ENCODE results near the gene NTN3.

The NTN3 gene

DNA sequence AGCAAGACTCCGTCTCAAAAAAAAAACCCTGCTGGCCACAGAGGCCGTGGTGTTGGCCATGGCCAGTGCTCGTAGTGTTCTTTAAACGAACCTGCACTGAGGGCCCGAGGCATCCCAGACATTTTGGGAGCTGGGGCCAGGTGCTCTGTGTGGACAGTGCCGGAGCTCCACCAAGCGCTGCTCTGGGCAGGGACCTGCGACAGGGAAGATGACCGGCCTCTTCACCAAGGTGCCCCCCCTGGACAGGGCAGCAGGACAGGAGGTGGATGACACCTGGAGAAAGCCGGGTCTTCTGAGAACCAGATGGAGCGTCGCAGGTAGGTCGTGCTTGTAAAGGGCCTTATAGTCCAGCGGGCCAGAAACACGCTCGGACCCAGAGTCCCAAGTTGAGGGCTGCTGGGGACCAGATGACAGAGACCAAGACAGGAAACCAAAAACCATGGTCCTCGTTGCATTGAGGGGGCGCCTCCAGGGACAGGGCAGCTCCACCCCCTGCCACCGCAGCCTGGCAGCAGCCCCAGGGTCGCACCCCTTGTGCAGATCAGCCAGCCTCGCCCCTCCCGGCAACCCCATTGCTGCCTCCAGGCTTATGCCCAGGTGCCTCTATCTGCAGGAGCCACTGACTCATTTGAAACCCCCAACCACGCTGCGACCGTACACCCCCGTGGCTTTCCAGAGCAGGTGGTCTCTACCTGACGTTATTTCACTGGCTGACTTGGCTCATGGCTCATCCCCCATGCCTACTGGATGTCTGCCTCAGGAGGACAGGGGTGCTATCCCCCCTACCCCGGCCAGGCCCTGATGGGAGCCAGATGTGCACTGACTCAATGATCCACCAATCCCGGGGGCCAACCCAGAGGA, 4.2 kb upstream of the NTN3 start:
- DNase-seq (ENCODE audit: low spot score) (no peak), FAIRE-seq (peak; percentile 44)

DNA sequence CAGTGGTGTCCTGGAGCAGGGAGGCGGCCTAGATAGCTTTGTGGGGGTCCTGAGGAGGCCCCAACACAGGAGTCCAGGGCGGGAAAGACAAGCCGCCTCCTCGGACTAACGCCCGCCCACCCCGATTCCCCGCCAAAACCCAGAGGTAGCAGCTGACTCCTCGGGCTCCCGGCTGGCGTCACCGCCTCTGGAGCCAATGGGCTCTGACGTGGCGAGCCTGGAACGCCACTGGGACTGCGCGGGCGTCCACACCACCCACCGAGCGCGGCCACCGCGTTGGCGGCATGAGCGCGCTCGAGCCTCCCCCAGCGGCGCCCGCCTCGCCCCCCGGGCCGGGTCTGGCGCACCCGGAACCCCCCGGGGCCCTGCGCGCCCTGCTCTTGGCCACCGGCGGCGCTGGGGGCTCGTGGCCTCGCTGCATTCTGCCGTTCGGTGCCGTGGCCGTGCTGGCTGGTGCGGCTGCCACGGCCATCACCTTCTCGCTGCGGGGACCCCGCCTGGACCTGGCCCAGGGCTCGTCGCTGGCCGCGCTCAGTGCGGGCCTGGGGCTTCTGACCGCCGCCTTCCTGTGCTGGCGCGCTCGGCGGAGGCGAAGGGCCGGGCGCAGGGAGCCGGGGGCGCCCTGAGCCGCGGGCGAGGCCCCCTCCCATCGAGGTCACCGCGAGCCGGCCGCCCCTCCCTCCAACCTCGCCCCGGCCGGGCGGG, 3.4 kb upstream of the NTN3 start:
- FAIRE-seq (no peak), DNase-seq (ENCODE audit: low spot score) (no peak)

DNA sequence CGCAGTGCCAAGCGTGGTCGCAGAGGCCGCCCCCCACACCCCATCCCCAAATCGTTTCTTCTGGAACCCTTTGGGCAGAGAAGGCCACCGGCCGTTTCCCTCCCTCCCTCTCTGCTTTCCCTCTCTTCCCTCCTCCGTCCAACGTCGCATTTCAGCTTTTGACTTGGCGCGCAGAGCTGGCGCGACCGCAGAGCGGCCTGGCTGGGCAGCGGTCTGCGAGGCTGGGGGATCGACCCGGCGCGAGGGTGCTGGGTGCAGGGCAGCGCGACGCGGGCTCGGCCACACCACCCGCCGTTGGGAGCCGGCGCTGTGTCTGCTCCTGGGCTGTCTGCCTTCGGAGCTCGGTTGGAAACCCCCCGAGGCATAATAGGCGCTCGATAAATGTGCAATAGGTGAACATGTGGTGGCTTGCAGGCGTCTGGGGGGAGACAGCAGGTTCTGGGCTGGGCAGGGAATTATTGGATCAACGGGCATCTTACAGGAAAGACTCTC, 2.8 kb upstream of the NTN3 start:
- no peak for DNase-seq (ENCODE audit: low spot score)
- FAIRE-seq, result no peak

DNA sequence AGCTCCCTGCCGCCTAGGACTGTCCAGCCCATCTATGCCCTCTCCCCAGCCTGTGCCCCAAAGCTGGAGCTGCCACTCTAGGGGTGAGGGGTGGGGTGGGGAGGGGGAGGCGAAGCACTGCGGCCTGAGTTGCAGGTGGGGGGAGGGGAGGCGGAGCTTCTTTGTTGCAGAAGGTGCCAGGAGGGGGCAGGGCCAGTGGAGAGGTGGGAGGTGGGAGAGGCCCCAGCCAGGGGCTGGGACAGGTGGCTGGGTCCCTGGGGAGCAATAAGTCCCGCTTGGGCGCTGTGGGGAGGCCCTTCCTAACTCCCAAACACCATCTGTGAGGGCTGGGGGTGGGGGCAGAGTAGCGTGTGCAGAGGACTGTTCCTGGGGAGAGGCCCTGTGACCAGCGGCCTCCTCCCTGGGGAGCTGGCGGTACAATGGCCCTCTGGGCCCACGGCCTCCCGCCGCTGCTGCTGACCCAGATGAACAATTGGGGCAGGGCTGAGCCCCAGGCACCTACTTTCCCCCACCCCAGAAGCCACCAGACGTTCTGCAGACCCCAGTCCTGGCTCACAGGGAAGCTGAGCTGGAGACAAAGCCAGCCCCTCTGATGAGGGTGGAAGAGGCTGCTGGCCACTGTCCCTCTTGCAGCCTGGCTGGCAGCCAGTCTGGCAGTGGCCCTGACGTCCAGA, 2.2 kb upstream of the NTN3 start:
- DNase-seq (ENCODE audit: low spot score) (no peak), FAIRE-seq (peak; percentile 9)

DNA sequence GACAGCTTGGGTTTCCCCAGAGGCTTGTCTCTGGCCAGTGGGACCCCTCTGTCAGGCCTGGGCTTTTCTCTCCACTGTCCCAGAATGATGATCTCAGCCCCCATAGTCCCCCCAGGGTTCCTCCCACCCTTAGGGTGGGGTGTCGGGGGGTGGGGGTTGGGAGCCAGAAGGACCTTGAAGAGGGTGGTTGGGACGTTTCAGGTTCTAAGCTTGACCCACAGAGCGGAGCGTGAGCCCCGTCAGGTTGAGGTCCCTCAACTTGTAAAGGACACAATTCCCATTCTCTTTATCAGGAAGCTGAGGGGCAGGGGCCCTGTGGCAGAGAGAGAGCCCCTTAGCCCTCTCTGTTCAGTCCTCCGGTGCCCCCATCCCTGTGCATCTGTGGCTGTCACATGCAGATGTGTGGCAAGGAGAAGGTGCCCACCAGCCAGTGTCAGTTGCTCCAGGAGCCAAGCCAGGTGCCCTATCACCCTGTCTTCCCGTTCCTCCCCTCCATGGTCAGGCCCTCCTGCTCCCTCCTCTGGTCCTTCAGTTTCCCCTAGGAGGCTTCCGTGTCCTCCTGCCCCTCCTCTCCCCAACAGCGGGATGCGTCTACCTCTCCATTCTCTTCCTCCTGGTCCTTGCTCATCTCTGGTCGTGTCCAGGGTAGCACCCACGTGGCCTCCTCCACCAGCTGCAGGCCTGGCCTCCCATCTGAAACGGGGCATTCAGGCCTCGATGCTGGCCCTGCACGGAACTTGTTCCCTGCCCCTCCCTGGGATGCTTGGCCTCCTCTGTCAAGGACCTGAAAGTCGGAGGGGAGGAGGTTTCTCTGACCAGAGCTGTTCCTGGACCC, 1.5 kb upstream of the NTN3 start:
- FAIRE-seq, result no peak

DNA sequence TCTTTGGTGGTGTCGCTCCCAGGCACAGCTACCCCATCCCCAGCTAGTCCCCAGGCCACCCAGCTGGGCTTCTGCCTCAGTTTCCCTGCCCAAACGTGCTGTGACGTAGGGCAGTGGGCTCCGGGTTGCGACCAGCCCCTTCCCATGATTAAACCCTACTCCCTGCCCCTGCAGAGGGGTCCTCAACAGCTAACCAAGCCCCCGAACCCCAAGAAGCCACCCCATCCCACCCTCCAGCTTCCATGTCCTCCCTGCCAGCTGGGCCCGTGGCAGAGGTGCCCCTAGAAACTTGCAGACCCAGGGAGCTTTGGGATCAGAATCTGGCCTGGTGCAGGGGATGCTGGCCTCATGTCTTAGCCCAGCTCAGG, 879 bp upstream of the NTN3 start:
- FAIRE-seq, result no peak

More for the DNA sequence above, 1.5 kb upstream of the NTN3 start:
- no peak for DNase-seq (ENCODE audit: low spot score)

DNA sequence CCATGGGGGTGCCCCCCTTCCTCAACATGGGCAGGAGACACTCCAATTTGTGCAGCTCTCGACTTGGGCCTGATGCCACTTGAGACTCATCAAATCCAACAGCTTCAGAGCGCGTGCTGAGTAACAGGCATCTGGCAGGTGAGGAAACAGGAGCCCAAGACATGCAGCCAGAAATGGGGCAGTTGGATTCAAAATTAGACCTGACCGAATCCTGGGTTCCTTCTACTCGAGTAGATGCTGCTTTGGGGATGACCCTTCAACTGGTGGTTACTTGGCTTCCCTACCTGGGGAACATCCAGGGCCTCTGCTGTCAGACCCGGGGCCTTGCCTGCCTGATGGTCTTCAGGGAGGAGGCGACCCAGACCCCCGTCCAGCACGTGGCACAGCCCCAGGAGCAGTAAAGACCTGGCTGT, 488 bp upstream of the NTN3 start:
- no peak for FAIRE-seq

More for the DNA sequence above, 879 bp upstream of the NTN3 start:
- DNase-seq (ENCODE audit: low spot score), result no peak

DNA sequence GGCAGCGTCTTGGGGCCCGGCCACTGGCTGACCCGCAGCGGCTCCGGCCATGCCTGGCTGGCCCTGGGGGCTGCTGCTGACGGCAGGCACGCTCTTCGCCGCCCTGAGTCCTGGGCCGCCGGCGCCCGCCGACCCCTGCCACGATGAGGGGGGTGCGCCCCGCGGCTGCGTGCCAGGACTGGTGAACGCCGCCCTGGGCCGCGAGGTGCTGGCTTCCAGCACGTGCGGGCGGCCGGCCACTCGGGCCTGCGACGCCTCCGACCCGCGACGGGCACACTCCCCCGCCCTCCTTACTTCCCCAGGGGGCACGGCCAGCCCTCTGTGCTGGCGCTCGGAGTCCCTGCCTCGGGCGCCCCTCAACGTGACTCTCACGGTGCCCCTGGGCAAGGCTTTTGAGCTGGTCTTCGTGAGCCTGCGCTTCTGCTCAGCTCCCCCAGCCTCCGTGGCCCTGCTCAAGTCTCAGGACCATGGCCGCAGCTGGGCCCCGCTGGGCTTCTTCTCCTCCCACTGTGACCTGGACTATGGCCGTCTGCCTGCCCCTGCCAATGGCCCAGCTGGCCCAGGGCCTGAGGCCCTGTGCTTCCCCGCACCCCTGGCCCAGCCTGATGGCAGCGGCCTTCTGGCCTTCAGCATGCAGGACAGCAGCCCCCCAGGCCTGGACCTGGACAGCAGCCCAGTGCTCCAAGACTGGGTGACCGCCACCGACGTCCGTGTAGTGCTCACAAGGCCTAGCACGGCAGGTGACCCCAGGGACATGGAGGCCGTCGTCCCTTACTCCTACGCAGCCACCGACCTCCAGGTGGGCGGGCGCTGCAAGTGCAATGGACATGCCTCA, 773 bp downstream of the NTN3 start:
- DNase-seq (ENCODE audit: low spot score) (no peak), FAIRE-seq (no peak)

More for the DNA sequence above, 488 bp upstream of the NTN3 start:
- DNase-seq (ENCODE audit: low spot score), result no peak

DNA sequence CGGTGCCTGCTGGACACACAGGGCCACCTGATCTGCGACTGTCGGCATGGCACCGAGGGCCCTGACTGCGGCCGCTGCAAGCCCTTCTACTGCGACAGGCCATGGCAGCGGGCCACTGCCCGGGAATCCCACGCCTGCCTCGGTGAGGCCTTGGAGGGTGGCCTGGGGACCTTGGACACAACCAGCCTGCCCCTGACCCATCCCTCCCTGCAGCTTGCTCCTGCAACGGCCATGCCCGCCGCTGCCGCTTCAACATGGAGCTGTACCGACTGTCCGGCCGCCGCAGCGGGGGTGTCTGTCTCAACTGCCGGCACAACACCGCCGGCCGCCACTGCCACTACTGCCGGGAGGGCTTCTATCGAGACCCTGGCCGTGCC, 1.4 kb downstream of the NTN3 start:
- no peak for DNase-seq (ENCODE audit: low spot score)
- no peak for FAIRE-seq

DNA sequence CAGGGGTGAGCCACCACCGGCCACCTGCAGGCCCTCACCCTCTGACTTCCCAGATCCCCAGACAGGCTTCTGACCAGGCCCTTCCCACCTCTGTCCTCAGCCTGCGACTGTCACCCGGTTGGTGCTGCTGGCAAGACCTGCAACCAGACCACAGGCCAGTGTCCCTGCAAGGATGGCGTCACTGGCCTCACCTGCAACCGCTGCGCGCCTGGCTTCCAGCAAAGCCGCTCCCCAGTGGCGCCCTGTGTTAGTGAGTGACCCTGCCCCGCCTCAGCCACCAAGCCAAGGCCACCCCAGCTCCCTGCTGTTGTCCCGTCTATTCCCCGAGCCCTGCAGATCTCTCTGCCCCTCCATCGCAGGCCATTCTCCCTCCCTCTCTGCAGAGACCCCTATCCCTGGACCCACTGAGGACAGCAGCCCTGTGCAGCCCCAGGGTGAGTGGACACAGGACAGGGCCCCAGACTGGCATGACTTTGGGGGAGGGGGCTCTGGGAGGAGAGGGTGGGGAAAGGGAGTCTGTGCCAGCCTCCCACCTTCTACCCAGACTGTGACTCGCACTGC, 1.9 kb downstream of the NTN3 start:
- FAIRE-seq, result no peak
- DNase-seq (ENCODE audit: low spot score), result no peak

DNA sequence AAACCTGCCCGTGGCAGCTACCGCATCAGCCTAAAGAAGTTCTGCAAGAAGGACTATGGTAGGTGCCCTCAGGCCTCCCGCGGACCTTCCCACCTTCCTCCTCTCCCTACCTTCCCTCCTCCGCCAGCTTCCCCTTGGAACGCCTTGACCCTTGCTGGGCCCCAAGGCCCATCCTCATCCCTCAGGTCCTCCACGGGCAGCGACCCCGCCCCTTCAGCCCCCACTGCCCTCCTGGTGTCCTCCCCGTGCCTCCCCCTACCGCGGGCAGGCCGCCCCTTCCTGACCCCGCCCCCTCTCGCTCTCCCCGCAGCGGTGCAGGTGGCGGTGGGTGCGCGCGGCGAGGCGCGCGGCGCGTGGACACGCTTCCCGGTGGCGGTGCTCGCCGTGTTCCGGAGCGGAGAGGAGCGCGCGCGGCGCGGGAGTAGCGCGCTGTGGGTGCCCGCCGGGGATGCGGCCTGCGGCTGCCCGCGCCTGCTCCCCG, 2.4 kb downstream of the NTN3 start:
- no peak for FAIRE-seq
- DNase-seq (ENCODE audit: low spot score), result peak; percentile 57

DNA sequence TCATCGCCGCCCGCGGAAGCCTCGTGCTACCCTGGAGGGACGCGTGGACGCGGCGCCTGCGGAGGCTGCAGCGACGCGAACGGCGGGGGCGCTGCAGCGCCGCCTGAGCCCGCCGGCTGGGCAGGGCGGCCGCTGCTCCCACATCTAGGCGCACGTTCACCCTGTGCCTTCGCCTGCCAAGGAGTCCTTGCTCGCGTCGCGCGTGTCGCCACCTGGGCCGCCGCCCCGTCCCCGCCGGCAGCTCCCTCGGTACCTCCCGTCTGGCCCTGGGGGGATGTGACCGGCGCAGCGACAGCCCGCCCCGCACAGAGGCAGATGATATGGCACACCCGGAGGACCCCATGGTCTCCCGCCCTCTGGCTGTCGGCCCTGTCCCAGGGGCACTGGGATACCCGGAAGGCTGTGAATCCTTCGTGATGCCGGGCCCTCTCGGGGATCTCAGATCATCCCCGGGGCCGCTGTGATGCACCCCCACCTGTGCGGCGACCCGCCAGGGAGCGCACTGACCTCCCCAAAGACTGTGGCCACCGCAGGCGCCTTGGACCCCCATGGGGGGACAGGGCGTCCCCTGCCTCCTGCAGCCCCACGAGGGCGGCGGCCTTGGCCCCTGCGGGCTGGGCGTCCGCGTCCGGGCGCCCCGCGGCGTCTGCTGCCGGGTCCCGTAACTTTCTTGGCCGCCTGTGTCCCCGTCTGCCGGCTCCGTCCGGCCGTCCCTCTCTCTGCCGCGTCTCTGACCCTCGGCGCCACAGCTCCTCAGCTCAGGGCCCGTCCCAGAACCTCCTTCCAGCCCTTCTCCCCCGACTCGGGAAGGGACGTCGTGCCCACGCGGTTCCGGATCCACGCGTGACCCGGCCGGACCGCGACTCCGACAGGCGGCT, 3.1 kb downstream of the NTN3 start:
- peak; percentile 79 for DNase-seq (ENCODE audit: low spot score)
- peak; percentile 95 for FAIRE-seq

DNA sequence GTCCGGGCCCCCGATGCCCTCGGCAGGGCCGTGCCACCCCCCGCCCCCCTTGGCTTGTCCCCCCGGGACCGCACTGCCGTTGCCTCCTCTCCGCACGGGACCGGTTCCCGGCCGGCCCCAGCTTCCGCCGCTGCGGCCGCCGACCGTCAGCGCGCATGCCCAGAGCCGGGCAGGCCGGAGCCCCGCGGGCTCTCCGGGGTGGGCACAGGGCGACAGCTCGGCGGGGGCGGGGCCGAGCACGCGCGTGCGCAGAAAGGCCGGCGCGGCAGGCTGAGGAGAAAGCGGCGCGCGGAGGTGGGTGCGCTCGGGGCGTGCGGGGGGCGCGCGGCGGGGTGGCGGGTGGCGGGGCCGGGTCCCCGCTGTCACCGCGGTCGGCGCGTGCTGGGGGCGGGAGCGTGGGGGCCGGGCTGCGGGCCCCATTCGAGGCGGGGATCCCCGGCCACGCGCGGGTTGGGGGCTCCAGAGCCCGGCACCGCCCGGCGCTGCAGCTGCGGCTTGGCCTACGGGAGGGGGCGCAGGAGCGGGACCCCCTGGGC, 3.8 kb downstream of the NTN3 start, which contains the start of gene TBC1D24:
Gene TBC1D24, plus strand, starts transcription at position 251 of the 536 bp plus-strand sequence. CDS start 21,022 bp downstream, outside the sequence.
- DNase-seq (ENCODE audit: low spot score) (peak; percentile 99), FAIRE-seq (peak; percentile 95)

DNA sequence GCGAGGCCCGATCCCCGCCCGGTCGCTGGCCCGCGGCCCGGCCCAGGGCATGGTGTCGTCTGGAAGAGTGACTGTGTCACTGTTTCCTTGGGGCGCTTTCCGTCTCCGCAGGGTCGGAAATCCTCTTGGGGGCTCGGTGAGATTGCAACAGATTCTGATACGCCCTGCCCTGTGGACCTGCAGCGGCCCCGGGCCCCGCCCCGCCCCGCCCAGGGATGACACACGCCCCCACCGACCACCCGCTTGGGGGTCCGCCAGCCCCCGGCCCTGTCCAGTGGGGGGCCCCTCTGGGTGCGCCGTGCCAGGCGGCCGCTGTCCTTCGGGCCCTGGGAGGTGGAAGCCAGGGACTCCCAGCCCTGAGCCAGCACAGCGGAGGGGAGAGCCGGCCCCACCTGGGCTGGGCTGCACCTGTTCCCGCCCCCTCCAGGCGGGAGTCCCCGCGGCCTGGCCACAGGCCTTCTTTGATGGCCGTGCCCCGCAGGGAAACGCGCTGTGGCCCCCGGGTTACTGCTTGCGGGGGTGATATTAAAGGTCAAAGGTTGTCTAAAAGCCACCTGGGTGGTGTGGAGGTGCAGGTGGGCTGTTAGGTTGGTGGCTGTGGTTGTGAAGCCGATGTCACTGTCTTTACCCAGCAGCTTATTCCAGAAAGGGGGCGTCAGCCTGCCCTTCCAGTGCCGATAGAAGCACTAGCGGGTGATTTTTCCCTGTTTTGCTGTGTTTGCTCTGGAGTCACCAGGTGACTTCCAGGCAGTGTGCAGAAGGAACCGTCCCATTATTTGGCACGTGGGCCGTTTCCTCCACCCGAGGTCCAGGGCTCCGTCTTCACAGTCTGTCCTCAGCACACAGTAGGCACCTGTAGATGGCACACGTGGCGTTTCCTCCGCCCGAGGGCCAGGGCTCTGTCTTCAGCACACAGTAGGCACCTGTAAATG, 4.6 kb downstream of the NTN3 start:
- FAIRE-seq, result no peak
- DNase-seq (ENCODE audit: low spot score), result peak; percentile 47

DNA sequence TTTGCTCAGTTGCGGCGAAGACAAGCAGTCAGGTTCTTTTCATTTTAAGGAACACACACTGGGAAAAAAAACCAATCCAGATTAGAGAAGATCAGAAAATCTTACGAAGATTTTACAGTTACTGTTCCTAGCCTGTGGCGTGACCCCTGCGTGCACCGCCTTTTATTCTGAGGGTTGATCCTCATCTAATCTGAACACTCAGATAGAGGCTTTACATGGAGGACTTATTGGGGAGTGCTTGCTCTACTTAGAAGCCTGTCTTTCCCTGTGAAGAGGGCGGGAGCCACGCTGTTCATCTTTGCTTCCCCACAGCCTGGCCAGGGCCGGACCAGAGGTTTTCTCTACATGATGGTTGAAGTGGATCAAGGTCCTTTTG, 5.2 kb downstream of the NTN3 start:
- FAIRE-seq (no peak), DNase-seq (ENCODE audit: low spot score) (no peak)

DNA sequence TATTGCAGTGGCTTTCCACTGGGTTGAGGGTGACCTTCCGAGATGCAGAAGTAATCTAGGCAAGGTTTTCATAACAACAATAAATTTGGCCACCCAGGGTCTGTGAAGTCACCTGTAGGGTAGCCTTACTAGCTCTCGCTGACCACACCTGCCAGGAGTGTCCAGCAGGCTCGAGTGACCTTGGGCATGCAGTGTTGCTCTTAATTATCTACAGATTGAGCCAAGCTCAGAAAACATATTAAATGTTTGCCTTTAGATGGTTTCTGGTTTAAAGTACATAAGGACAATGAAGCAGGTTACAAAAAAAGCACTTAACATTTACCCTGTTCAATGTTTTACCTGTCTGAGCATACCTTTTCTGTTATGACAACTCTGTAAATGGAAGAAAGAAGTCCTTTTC, 5.6 kb downstream of the NTN3 start:
- DNase-seq (ENCODE audit: low spot score), result no peak
- FAIRE-seq, result no peak

DNA sequence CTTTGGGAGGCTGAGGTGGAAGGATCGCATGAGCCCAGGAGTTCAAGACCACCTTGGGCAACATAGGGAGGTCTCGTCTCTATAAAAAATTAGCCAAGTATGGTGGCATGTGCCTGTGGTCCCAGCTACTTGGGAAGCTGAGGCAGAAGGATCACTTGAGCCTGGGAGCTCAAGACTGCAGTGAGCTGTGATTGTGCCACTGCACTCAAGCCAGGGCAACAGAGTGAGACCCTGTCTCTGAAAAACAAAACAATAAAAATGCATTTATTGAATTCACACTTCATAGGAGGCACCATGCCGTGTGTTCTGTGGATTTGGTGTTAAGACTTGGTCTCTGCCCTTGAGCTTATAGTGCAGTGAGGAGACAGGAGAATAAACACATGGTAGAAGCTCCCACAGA, 6.2 kb downstream of the NTN3 start:
- FAIRE-seq, result no peak

More for the DNA sequence above, 6.2 kb downstream of the NTN3 start:
- no peak for DNase-seq (ENCODE audit: low spot score)

Measured in urothelium cell line (cell line).